GM12878 (cell line): Measurements from ENCODE around the gene NFU1. TPM values are rescaled to one million over a fixed set of nuclear protein-coding genes. Genes with fewer than 3 reads are reported as not detected.

Experiments used
- ATAC-seq: fragments of 200-7000 bp; cut with Tn5 transposase; 3 replicates; pipeline ENCODE4 v1.9.1; 2020; ENCODE audit warnings: mild to moderate bottlenecking, moderate library complexity
- BruUV-seq: library from RNA; stranded (reverse); fragments of 400-500 nt; replicated peaks from 2 replicates; lab custom pipeline; 2021; lab: Mats Ljungman, UMichigan
- CTCF ChIA-PET: fragments of 300-600 bp; sonication (Branson Sonifier 250); formaldehyde crosslinking; extraction: SDS; loops from one replicate; lab custom pipeline; 2021; ENCODE audit warnings: inconsistent platforms; lab: Yijun Ruan, JAX
- POLR2A ChIA-PET: fragments of 350-600 bp; formaldehyde crosslinking; extraction: SDS; loops from one replicate; lab custom pipeline; 2021; ENCODE audit warnings: inconsistent platforms; lab: Charles Lee
- RAD21 ChIA-PET: fragments of 300-600 bp; sonication (Branson Sonifier 250); formaldehyde crosslinking; loops from one replicate; lab custom pipeline; 2023; ENCODE audit warnings: antibody characterized with exemption; ENCODE audit not compliant: unreplicated experiment; lab: Charles Lee
- SMC1A ChIA-PET: fragments of 300-600 bp; sonication (Branson Sonifier 250); formaldehyde crosslinking; loops from one replicate; lab custom pipeline; 2023; ENCODE audit not compliant: unreplicated experiment, uncharacterized antibody; lab: Charles Lee
- DNase-seq: peaks from one replicate; pipeline ENCODE4 v3.0.0-alpha.2; 2011; ENCODE audit warnings: low read depth, low spot score
- FAIRE-seq: peaks from 3 replicates; lab custom pipeline; 2011; peaks lifted over from hg19 to GRCh38; lab: Jason Lieb, UNC
- H2AFZ ChIP-seq: 2 replicates; pipeline ENCODE4 v1.6.0; 2011; ENCODE audit warnings: low read depth, low read length, control low read depth; ENCODE audit not compliant: control insufficient read depth
- H3K27ac ChIP-seq: 2 replicates; pipeline ENCODE4 v1.5.1; 2011; ENCODE audit warnings: control low read depth; ENCODE audit not compliant: control insufficient read depth, insufficient read depth
- H3K27me3 ChIP-seq, 2 experiments: replicated peaks in 1 of 2; 2 replicates each; pipeline versions ENCODE4 v1.6.0 to v1.6.1; 2011; ENCODE audit warnings: low read length in 1 of 2; ENCODE audit not compliant: control insufficient read depth in 2 of 2, insufficient read depth in 2 of 2
- H3K36me3 ChIP-seq, 2 experiments: 2 replicates each; pipeline ENCODE4 v1.5.1; 2011; ENCODE audit warnings: low read length in 1 of 2; ENCODE audit not compliant: control insufficient read depth in 2 of 2, insufficient read depth in 2 of 2
- H3K4me1 ChIP-seq: 2 replicates; pipeline ENCODE4 v1.6.1; 2011; ENCODE audit warnings: mild to moderate bottlenecking, low read length, moderate library complexity, mixed read lengths; ENCODE audit not compliant: control insufficient read depth, insufficient read depth
- H3K4me2 ChIP-seq: 2 replicates; pipeline ENCODE4 v1.6.0; 2011; ENCODE audit warnings: control low read depth; ENCODE audit not compliant: control insufficient read depth, insufficient read depth
- H3K4me3 ChIP-seq: fragments of 200-600 bp; sonication (generic); 2 replicates; pipeline ENCODE4 v1.5.1; 2016
- H3K79me2 ChIP-seq: 2 replicates; pipeline ENCODE4 v1.6.0; 2011; ENCODE audit warnings: low read length; ENCODE audit not compliant: control insufficient read depth, insufficient read depth
- H3K9ac ChIP-seq: 2 replicates; pipeline ENCODE4 v1.8.0; 2011; ENCODE audit warnings: low read length, control low read depth, mixed read lengths; ENCODE audit not compliant: control insufficient read depth, insufficient read depth
- H3K9me3 ChIP-seq: replicated peaks from 3 replicates; pipeline ENCODE4 v1.5.1; 2011; ENCODE audit warnings: mild to moderate bottlenecking, low read length; ENCODE audit not compliant: control insufficient read depth, insufficient read depth
- H4K20me1 ChIP-seq: 2 replicates; pipeline ENCODE4 v1.6.0; 2011; ENCODE audit not compliant: control insufficient read depth, insufficient read depth
- BHLHE40 ChIP-seq, 2 experiments: fragments of 450-650 bp in 1 of 2; IDR thresholded peaks; 2 replicates each; pipeline ENCODE4 v1.6.1; 2011 to 2017; ENCODE audit warnings: low read depth in 2 of 2, borderline replicate concordance in 1 of 2, improper control_type of control experiment in 1 of 2, low read length in 1 of 2, mild to moderate bottlenecking in 1 of 2
- BRCA1 ChIP-seq: IDR thresholded peaks from 2 replicates; pipeline ENCODE4 v1.6.1; 2011; ENCODE audit warnings: low read depth, low read length, improper control_type of control experiment
- CEBPB ChIP-seq, 2 experiments: fragments of 150-350 bp in 1 of 2; IDR thresholded peaks; 2 replicates each; pipeline ENCODE4 v1.6.1; 2012 to 2014; ENCODE audit warnings: low read depth in 2 of 2, low read length in 2 of 2, borderline replicate concordance in 1 of 2, inconsistent platforms in 1 of 2
- CREB1 ChIP-seq: IDR thresholded peaks from 2 replicates; pipeline ENCODE4 v1.6.1; 2012; ENCODE audit warnings: low read depth, mild to moderate bottlenecking, inconsistent platforms
- EGR1 ChIP-seq, 2 experiments: IDR thresholded peaks; 1 replicate in 1 of 2; 2 replicates in 1 of 2; pipeline ENCODE4 v1.6.1; 2011 to 2012; ENCODE audit warnings: low read depth in 2 of 2, low read length in 2 of 2, borderline replicate concordance in 1 of 2, mild to moderate bottlenecking in 1 of 2, moderate library complexity in 1 of 2
- NBN ChIP-seq: fragments of 450-650 bp; IDR thresholded peaks from 2 replicates; pipeline ENCODE4 v1.6.1; 2016
- PRDM15 ChIP-seq: fragments of 450-650 bp; formaldehyde crosslinking; IDR thresholded peaks from 2 replicates; pipeline ENCODE4 v1.4.0; 2020; ENCODE audit warnings: mild to moderate bottlenecking, moderate library complexity
- SMC3 ChIP-seq: IDR thresholded peaks from 2 replicates; pipeline ENCODE4 v1.6.1; 2011; ENCODE audit warnings: low read length, improper control_type of control experiment, borderline replicate concordance
- USF1 ChIP-seq: IDR thresholded peaks from 2 replicates; pipeline ENCODE4 v1.6.1; 2011; ENCODE audit warnings: borderline replicate concordance, low read depth, mild to moderate bottlenecking, moderate library complexity, mixed read lengths, low read length; ENCODE audit not compliant: insufficient read depth; ENCODE audit errors: extremely low read length
- WRNIP1 ChIP-seq: IDR thresholded peaks from 2 replicates; pipeline ENCODE4 v1.6.1; 2011; ENCODE audit warnings: low read depth, low read length, improper control_type of control experiment, borderline replicate concordance
- ZNF217 ChIP-seq: fragments of 450-650 bp; IDR thresholded peaks from 2 replicates; pipeline ENCODE4 v1.6.1; 2017; ENCODE audit warnings: antibody characterized with exemption, mild to moderate bottlenecking
- ZNF384 ChIP-seq: IDR thresholded peaks from 2 replicates; pipeline ENCODE4 v1.6.1; 2012; ENCODE audit warnings: low read depth, mild to moderate bottlenecking, low read length, improper control_type of control experiment, borderline replicate concordance
- WGBS: methylation state at CpG from one replicate; pipeline ENCODE4 v1.1.6; 2016; ENCODE audit warnings: low lambda C conversion rate; ENCODE audit not compliant: insufficient replicate concordance, insufficient coverage; ENCODE audit errors: missing lambda C conversion rate; 5-methylcytosine and 5-hydroxymethylcytosine counted together
- in situ Hi-C: fragments of 300-500 bp; cut with MboI; formaldehyde crosslinking; loops from 9 replicates; pipeline ENCODE4 v1.14.3; 2018; ENCODE audit warnings: mixed read lengths
- intact Hi-C: fragments of 100-400 bp; cut with micrococcal nuclease; formaldehyde crosslinking; loops from one replicate; pipeline ENCODE4 v1.14.2; 2022; ENCODE audit not compliant: unreplicated experiment
- polyA plus RNA-seq, 11 experiments: library from polyadenylated mRNA; depleted of rRNA in 4 of 11; unstranded in 6 of 11; stranded (reverse) in 5 of 11; fragments of >200 nt; fragmentation: Nextera tagmentation in 4 of 11; fragmentation: Illumina TruSeq in 1 of 11; extraction: Ambion mirVana in 4 of 11; extraction: Trizol in 1 of 11; gene quantifications; 1 replicate in 1 of 11; 2 replicates in 10 of 11; pipeline versions ENCODE4 v1.2.1 to v1.2.3, GENCODE V29; 2011 to 2016; ENCODE audit warnings: inconsistent platforms in 2 of 11, missing spikeins in 2 of 11, low read depth in 1 of 11
- total RNA-seq, 4 experiments: library from RNA; depleted of rRNA in 3 of 4; stranded (reverse); fragments of >200 nt in 3 of 4; fragmentation: Illumina TruSeq in 1 of 4; extraction: Trizol in 1 of 4; gene quantifications; 2 replicates each; pipeline versions ENCODE4 v1.2.1 to v1.2.3, GENCODE V29; 2013 to 2021

NFU1 gene
- total and polyA plus RNA-seq, 10 of the 15 experiments (the other 5 are each of a cell fraction or from before 2014, with no cell fraction given), result 27.3 to 86.0 (median 41.5) TPM

GRCh38 chr2:69470911-69471310, 33.7 kb upstream of the NFU1 start:
- intact Hi-C loops (no loop called here), in situ Hi-C loops (no loop called here)
- BruUV-seq, result no TSS peak
- ATAC-seq (no peak), FAIRE-seq (no peak), DNase-seq (no peak)
- Histone ChIP-seq H3K9me3 (no peaks in the 10 kb centered on the region), H3K9ac (no peak overlapping the region), H2AFZ (no peak overlapping the region), H3K4me2 (no peak overlapping the region), H3K36me3 (peaks cover 0 to 6% of the 10 kb centered on the region in 2 experiments; a peak in 3 of 4 replicates), H4K20me1 (no peaks in the 10 kb centered on the region), H3K4me1 (peaks cover 6% of the 10 kb centered on the region)
- ChIA-PET CTCF (interaction anchor here (1.3 kb wide), 1 partner anchor 33 kb away, joined by 3 read pairs; the partner anchor contains the start of gene NFU1), RAD21 (no interaction called here), SMC1A (interaction anchor here (0.6 to 1.5 kb wide), 3 partner anchors 14 to 150 kb away, joined by 3 read pairs; no protein-coding TSS in a partner anchor), POLR2A (no interaction called here)
- TF ChIP-seq BRCA1, result no peak
- no peak for TF ChIP-seq CEBPB (IDR thresholded peaks at IDR 0.05; ENCODE audit: borderline replicate concordance in 1 of 2, low read depth in 2 of 2, low read length in 2 of 2)
- TF ChIP-seq WRNIP1, result no peak
- TF ChIP-seq, all 136 proteins: peak for 0
- Histone ChIP-seq H3K27me3 (no peaks in the 10 kb centered on the region), H3K4me3 (no peak overlapping the region), H3K79me2 (no peaks in the 10 kb centered on the region), H3K27ac (no peak overlapping the region)
- 53% methylated on average over 5 of the region's 5 CpGs for WGBS

- Histone ChIP-seq H3K79me2 (no peaks in the 10 kb centered on the region), H3K4me3 (no peak overlapping the region), H2AFZ (no peak overlapping the region), H3K4me2 (no peak overlapping the region), H3K27ac (no peak overlapping the region), H3K4me1 (no peaks in the 10 kb centered on the region), H3K9ac (no peak overlapping the region), H3K36me3 (peaks cover 0 to 6% of the 10 kb centered on the region in 2 experiments; a peak in 3 of 4 replicates), H4K20me1 (no peaks in the 10 kb centered on the region), H3K9me3 (no peaks in the 10 kb centered on the region), H3K27me3 (no peaks in the 10 kb centered on the region)
- BruUV-seq, result no TSS peak
- ChIA-PET RAD21 (no interaction called here), SMC1A (no interaction called here), POLR2A (no interaction called here), CTCF (no interaction called here)
- DNase-seq (no peak), FAIRE-seq (peak; percentile 49), ATAC-seq (no peak)
- intact Hi-C loops (no loop called here), in situ Hi-C loops (no loop called here)
- 0% methylated on average over 1 of the region's 1 CpG for WGBS
- TF ChIP-seq ZNF217 (no peak), EGR1 (IDR thresholded peaks at IDR 0.05; ENCODE audit: borderline replicate concordance in 1 of 2, low read depth in 2 of 2, low read length in 2 of 2) (no peak), USF1 (no peak), SMC3 (no peak), ZNF384 (no peak), NBN (no peak), BHLHE40 (IDR thresholded peaks at IDR 0.05; ENCODE audit: borderline replicate concordance in 1 of 2, low read depth in 2 of 2, low read length in 1 of 2) (no peak), PRDM15 (CRISPR knock-in tag) (no peak), CREB1 (no peak)
Observed at GRCh38 chr2:69469784-69470183, 32.5 kb upstream of the NFU1 start.
